GM12864 (cell line): ENCODE measurements around the gene HSPB6.
"Not testable (repeated sequence)": the region's sequence is repeated elsewhere in the genome, so short reads cannot be mapped to it uniquely, and the experiment has no call there.

Experiments used
- DNase-seq: peaks from one replicate; pipeline ENCODE4 v3.0.0-alpha.2; 2011; ENCODE audit warnings: low read depth
- H3K4me3 ChIP-seq: 2 replicates; pipeline ENCODE4 v1.5.1; 2011; ENCODE audit warnings: mild to moderate bottlenecking, low read depth, low read length, control low read depth
- CTCF ChIP-seq: IDR thresholded peaks from 2 replicates; pipeline ENCODE4 v1.5.1; 2011; ENCODE audit warnings: low read depth, mild to moderate bottlenecking, moderate library complexity, low read length, control low read depth, inconsistent platforms; ENCODE audit errors: missing control alignments

HSPB6 gene

DNA sequence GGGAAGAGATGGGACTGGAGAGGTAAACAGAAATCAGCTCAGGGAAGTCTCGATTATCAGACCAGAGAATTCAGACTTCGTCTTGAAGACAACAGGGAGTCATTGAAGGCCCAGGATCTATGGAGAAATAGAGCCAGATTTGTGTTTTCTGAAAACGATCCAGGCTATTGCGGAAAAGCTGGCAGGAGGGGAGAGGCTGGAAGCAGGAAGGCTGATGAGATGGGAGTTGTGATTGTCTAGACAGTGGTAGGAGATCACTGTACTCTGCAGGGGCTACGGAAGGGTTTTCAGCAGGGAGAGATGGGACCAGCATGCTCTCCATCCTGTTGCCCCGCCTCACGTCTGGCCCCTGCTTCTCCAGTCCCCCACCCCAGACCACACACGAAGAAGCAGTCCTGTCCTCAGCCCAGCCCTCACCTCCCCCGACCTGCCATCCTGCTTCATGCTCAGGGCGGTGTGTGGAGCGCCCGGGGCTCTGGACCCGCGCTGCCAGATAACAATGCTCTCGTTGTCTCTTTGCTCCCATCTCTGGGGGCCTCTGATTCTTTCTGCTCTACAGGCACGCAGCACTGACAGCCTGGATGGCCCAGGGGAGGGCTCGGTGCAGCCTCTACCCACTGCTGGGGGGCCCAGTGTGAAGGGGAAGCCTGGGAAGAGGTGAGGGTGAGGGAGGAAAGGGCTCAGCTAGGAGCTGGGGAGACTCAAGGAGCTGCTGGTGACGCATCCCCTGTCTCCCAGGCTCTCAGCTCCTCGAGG is 20.4 kb upstream of the HSPB6 start:
- no peak for TF ChIP-seq CTCF
- DNase-seq, result no peak
- H3K4me3 ChIP-seq, result no peak overlapping the region

GRCh38 chr19:35776102-35776788 is 19.4 kb upstream of the HSPB6 start:
- TF ChIP-seq CTCF, result no peak
- peak overlapping the region; percentile 62 for H3K4me3 ChIP-seq
- DNase-seq, result no peak

GRCh38 chr19:35775298-35776101 is 18.7 kb upstream of the HSPB6 start, which contains the start of gene ARHGAP33:
ARHGAP33 (plus strand) TSS chr19:35775564; CDS start chr19:35775659, 95 bp downstream.
- DNase-seq, result peak; percentile 89

DNA sequence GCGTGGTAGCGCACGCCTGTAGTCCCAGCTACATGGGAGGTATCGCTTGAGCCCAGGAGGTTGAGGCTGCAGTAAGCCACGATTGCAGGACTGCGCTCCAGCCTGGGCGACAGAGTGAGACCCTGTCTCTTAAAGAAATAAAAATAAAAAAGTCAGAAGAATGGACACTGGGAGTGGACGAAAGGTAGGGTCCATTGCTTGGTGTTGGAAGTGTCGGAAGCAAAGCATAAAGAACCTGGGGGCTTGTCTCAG is 18.1 kb upstream of the HSPB6 start:
- no peak for DNase-seq
- TF ChIP-seq CTCF, result no peak
- H3K4me3 ChIP-seq, result no peak overlapping the region

More at GRCh38 chr19:35775298-35776101, 18.7 kb upstream of the HSPB6 start, which contains the start of gene ARHGAP33:
- H3K4me3 ChIP-seq, result peak within 1 kb of the TSS; percentile 62
- TF ChIP-seq CTCF, result no peak

- no peak overlapping the region for H3K4me3 ChIP-seq
- no peak for DNase-seq
- TF ChIP-seq CTCF, result no peak
Observed at GRCh38 chr19:35774274-35775045, 17.6 kb upstream of the HSPB6 start.

GRCh38 chr19:35773020-35773806 is 16.4 kb upstream of the HSPB6 start:
- no peak for DNase-seq
- no peak for TF ChIP-seq CTCF
- no peak overlapping the region for H3K4me3 ChIP-seq

- DNase-seq, H3K4me3 ChIP-seq: not testable (repeated sequence)
Observed at GRCh38 chr19:35772362-35772761, 15.5 kb upstream of the HSPB6 start.
